K562 (cell line): ENCODE data around the gene KLF13. TPM values are rescaled to one million over a fixed set of nuclear protein-coding genes. Genes with fewer than 3 reads are reported as not detected.

Experiments
- ATAC-seq: fragments of 200-7000 bp; cut with Tn5 transposase; 3 replicates; pipeline ENCODE4 v1.9.1; 2020; ENCODE audit warnings: moderate library complexity
- BruUV-seq: library from RNA; stranded (reverse); fragments of 400-500 nt; replicated peaks from 2 replicates; lab custom pipeline; 2021; lab: Mats Ljungman, UMichigan
- CTCF ChIA-PET: fragments of 300-600 bp; formaldehyde crosslinking; extraction: SDS; loops from one replicate; lab custom pipeline; 2021; ENCODE audit warnings: low intra/inter-chr PET ratio; lab: Yijun Ruan, JAX
- POLR2A ChIA-PET: fragments of 300-600, 350-650 bp; sonication (Branson Sonifier 250); formaldehyde crosslinking; extraction: SDS; loops from one replicate; lab custom pipeline; 2021; ENCODE audit warnings: antibody characterized with exemption, inconsistent platforms; lab: Yijun Ruan, JAX
- DNase-seq, 4 experiments: peaks; one replicate each; pipeline versions ENCODE4 v3.0.0 to v3.0.0-alpha.2; 2011 to 2018; ENCODE audit warnings: low spot score in 3 of 4, mixed read lengths in 3 of 4; ENCODE audit errors: extremely low read depth in 1 of 4
- FAIRE-seq: peaks from 2 replicates; lab custom pipeline; 2011; peaks lifted over from hg19 to GRCh38; lab: Jason Lieb, UNC
- H2AFZ ChIP-seq: 2 replicates; pipeline ENCODE4 v1.6.0; 2011; ENCODE audit warnings: low read depth, low read length, control low read depth, inconsistent platforms
- H3K27ac ChIP-seq: fragments of 200-600 bp; 3 replicates; pipeline ENCODE4 v1.8.0; 2011; ENCODE audit warnings: low read depth, mild to moderate bottlenecking, control low read depth, inconsistent platforms, low read length, moderate library complexity, mixed read lengths; ENCODE audit errors: extremely low read depth
- H3K27me3 ChIP-seq, 2 experiments: fragments of 300-600 bp in 1 of 2; 2 replicates in 1 of 2; 3 replicates in 1 of 2; pipeline versions ENCODE4 v1.6.0 to v1.8.0; 2011; ENCODE audit warnings: inconsistent platforms in 2 of 2, low read length in 2 of 2, mild to moderate bottlenecking in 1 of 2, mixed read lengths in 1 of 2, moderate library complexity in 1 of 2; ENCODE audit not compliant: control insufficient read depth in 2 of 2, insufficient read depth in 2 of 2
- H3K36me3 ChIP-seq: fragments of 300-600 bp; 3 replicates; pipeline ENCODE4 v1.8.0; 2011; ENCODE audit warnings: mild to moderate bottlenecking, low read length, inconsistent platforms; ENCODE audit not compliant: control insufficient read depth, insufficient read depth
- H3K4me1 ChIP-seq, 2 experiments: fragments of 200-600 bp in 1 of 2; replicated peaks in 1 of 2; 2 replicates in 1 of 2; 3 replicates in 1 of 2; pipeline versions ENCODE4 v1.5.1 to v1.8.0; 2011; ENCODE audit warnings: inconsistent platforms in 2 of 2, low read length in 2 of 2, mild to moderate bottlenecking in 1 of 2, mixed read lengths in 1 of 2, moderate library complexity in 1 of 2; ENCODE audit not compliant: control insufficient read depth in 2 of 2, insufficient read depth in 2 of 2
- H3K4me2 ChIP-seq: 2 replicates; pipeline ENCODE4 v1.6.1; 2011; ENCODE audit warnings: low read length, control low read depth, inconsistent platforms, mixed read lengths; ENCODE audit not compliant: insufficient read depth
- H3K4me3 ChIP-seq: fragments of 200-600 bp; sonication (generic), shearing (Covaris generic); 2 replicates; pipeline ENCODE4 v1.5.1; 2016; ENCODE audit warnings: control low read depth, inconsistent platforms
- H3K79me2 ChIP-seq: fragments of 200-600 bp; 3 replicates; pipeline ENCODE4 v1.8.0; 2011; ENCODE audit warnings: low read length, inconsistent platforms; ENCODE audit not compliant: control insufficient read depth, insufficient read depth
- H3K9ac ChIP-seq, 2 experiments: 2 replicates each; pipeline versions ENCODE4 v1.6.0 to v1.6.1; 2011; ENCODE audit warnings: low read depth in 2 of 2, low read length in 2 of 2, control low read depth in 1 of 2, inconsistent platforms in 1 of 2, mild to moderate bottlenecking in 1 of 2, mixed read lengths in 1 of 2; ENCODE audit not compliant: insufficient read depth in 1 of 2
- H3K9me1 ChIP-seq: one replicate; pipeline ENCODE4 v1.6.0; 2011; ENCODE audit warnings: inconsistent platforms, mild to moderate bottlenecking, low read length, moderate library complexity; ENCODE audit not compliant: control insufficient read depth, insufficient read depth
- H3K9me3 ChIP-seq: replicated peaks from 2 replicates; pipeline ENCODE4 v1.5.1; 2011; ENCODE audit warnings: low read depth, low read length, inconsistent platforms; ENCODE audit not compliant: control insufficient read depth, insufficient read depth
- H4K20me1 ChIP-seq: replicated peaks from 2 replicates; pipeline ENCODE4 v1.6.1; 2011; ENCODE audit warnings: low read length, inconsistent platforms, mixed read lengths; ENCODE audit not compliant: control insufficient read depth, insufficient read depth
- AFF4 ChIP-seq: sonication (generic); formaldehyde crosslinking; IDR thresholded peaks from 2 replicates; pipeline ENCODE4 v1.8.0; 2023; ENCODE audit warnings: mild to moderate bottlenecking, missing genetic modification reagents
- CREM ChIP-seq: IDR thresholded peaks from 2 replicates; pipeline ENCODE4 v1.6.1; 2014; ENCODE audit warnings: antibody characterized with exemption, low read depth
- CTCFL ChIP-seq: IDR thresholded peaks from 2 replicates; pipeline ENCODE4 v1.6.1; 2011; ENCODE audit warnings: borderline replicate concordance, low read depth, mild to moderate bottlenecking, moderate library complexity, low read length; ENCODE audit not compliant: insufficient read depth, poor library complexity, severe bottlenecking
- ETV5 ChIP-seq: sonication (generic); formaldehyde crosslinking; IDR thresholded peaks from 2 replicates; pipeline ENCODE4 v1.4.0; 2020; ENCODE audit warnings: low read depth, mild to moderate bottlenecking, missing genetic modification reagents
- GTF2F1 ChIP-seq: IDR thresholded peaks from 2 replicates; pipeline ENCODE4 v1.6.1; 2011; ENCODE audit warnings: low read depth, low read length, improper control_type of control experiment
- MAFK ChIP-seq: IDR thresholded peaks from 2 replicates; pipeline ENCODE4 v1.6.1; 2011; ENCODE audit warnings: low read length, improper control_type of control experiment
- NCOA2 ChIP-seq, 2 experiments: fragments of 450-650 bp; IDR thresholded peaks; 2 replicates each; pipeline ENCODE4 v1.6.1; 2018; ENCODE audit warnings: mild to moderate bottlenecking in 2 of 2, moderate library complexity in 1 of 2; ENCODE audit not compliant: partially characterized antibody in 2 of 2
- RFX7 ChIP-seq: fragments of 250-450 bp; sonication (Bioruptor Pico); IDR thresholded peaks from 2 replicates; pipeline ENCODE4 v1.5.1; 2021; ENCODE audit warnings: mild to moderate bottlenecking
- SMARCA5 ChIP-seq: fragments of 450-650 bp; IDR thresholded peaks from 2 replicates; pipeline ENCODE4 v1.6.1; 2016
- TRIM24 ChIP-seq, 2 experiments: fragments of 450-650 bp; IDR thresholded peaks; 2 replicates each; pipeline ENCODE4 v1.6.1; 2016
- ZBED1 ChIP-seq: IDR thresholded peaks from 2 replicates; pipeline ENCODE4 v1.6.1; 2014
- WGBS: fragments of 100-300 bp; shearing (Covaris generic); methylation state at CpG from one replicate; pipeline ENCODE4 v1.1.6; 2016; ENCODE audit warnings: low coverage, mixed read lengths; ENCODE audit not compliant: insufficient coverage; ENCODE audit errors: missing lambda C conversion rate; 5-methylcytosine and 5-hydroxymethylcytosine counted together
- in situ Hi-C: fragments of 300-500 bp; cut with MboI; formaldehyde crosslinking; loops from 4 replicates; pipeline ENCODE4 v1.15.0; 2018; ENCODE audit warnings: inconsistent platforms, mixed read lengths
- intact Hi-C: fragments of 100-400 bp; cut with micrococcal nuclease; formaldehyde crosslinking; loops from 2 replicates; pipeline ENCODE4 v1.14.2; 2022
- polyA plus RNA-seq, 8 experiments: library from polyadenylated mRNA; depleted of rRNA in 4 of 8; stranded (reverse) in 5 of 8; unstranded in 3 of 8; fragments of >200 nt; fragmentation: Nextera tagmentation in 2 of 8; fragmentation: Illumina TruSeq in 1 of 8; extraction: Ambion mirVana in 2 of 8; extraction: Trizol in 1 of 8; gene quantifications; 2 replicates each; pipeline versions ENCODE4 v1.2.1 to v1.2.3, GENCODE V29; 2011 to 2014; ENCODE audit warnings: inconsistent platforms in 1 of 8, missing spikeins in 1 of 8
- total RNA-seq, 7 experiments: library from RNA; depleted of rRNA in 6 of 7; stranded (reverse); fragments of >200 nt in 6 of 7; fragmentation: Illumina TruSeq in 2 of 7; extraction: Trizol in 2 of 7; gene quantifications; 2 replicates each; pipeline versions ENCODE4 v1.2.1 to v1.2.3, GENCODE V29; 2011 to 2021; ENCODE audit warnings: low replicate concordance in 1 of 7

Gene KLF13
- total and polyA plus RNA-seq, 9 of the 15 experiments (the other 6 are each of a cell fraction or from before 2014, with no cell fraction given), result 1.8 to 10.5 (median 4.8) TPM

GRCh38 chr15:31385736-31386135 is 59.1 kb downstream of the KLF13 start:
- no peaks in the 10 kb centered on the region for H3K9me1 ChIP-seq
- no peak for DNase-seq
- peaks cover 0 to 3% of the 10 kb centered on the region in 2 experiments; a peak in 2 of 5 replicates for H3K27me3 ChIP-seq
- FAIRE-seq, result no peak
- ATAC-seq, result no peak
- 3% methylated on average over 3 of the region's 3 CpGs for WGBS
- H3K9me3 ChIP-seq, result no peaks in the 10 kb centered on the region
- intact Hi-C loops (no loop called here), in situ Hi-C loops (no loop called here)
- no peaks in the 10 kb centered on the region for H4K20me1 ChIP-seq
- H3K4me3 ChIP-seq, result no peak overlapping the region
- H3K27ac ChIP-seq, result no peak overlapping the region
- CTCF ChIA-PET, result no interaction called here
- no peak overlapping the region for H2AFZ ChIP-seq
- H3K4me2 ChIP-seq, result no peak overlapping the region
- peaks cover 0 to 12% of the 10 kb centered on the region in 2 experiments; a peak in 3 of 5 replicates for H3K4me1 ChIP-seq
- POLR2A ChIA-PET, result interaction anchor here (0.7 to 1.5 kb wide), 2 partner anchors 8 to 27 kb away, joined by 3 read pairs; no protein-coding TSS in a partner anchor
- H3K9ac ChIP-seq, result no peak overlapping the region
- no peaks in the 10 kb centered on the region for H3K36me3 ChIP-seq
- BruUV-seq, result no TSS peak
- no peak for TF ChIP-seq TRIM24 (IDR thresholded peaks at IDR 0.05)
- H3K79me2 ChIP-seq, result no peaks in the 10 kb centered on the region

GRCh38 chr15:31387092-31387478 is 60.5 kb downstream of the KLF13 start:
- Histone ChIP-seq H3K36me3 (no peaks in the 10 kb centered on the region), H3K4me2 (no peak overlapping the region), H3K9me3 (no peaks in the 10 kb centered on the region), H3K79me2 (no peaks in the 10 kb centered on the region), H3K9me1 (no peaks in the 10 kb centered on the region), H3K4me3 (no peak overlapping the region), H4K20me1 (no peaks in the 10 kb centered on the region), H3K27me3 (peaks cover 0 to 3% of the 10 kb centered on the region in 2 experiments; a peak in 1 of 5 replicates), H3K4me1 (peaks cover 0 to 13% of the 10 kb centered on the region in 2 experiments; a peak in 4 of 5 replicates), H3K9ac (no peak overlapping the region), H2AFZ (no peak overlapping the region), H3K27ac (no peak overlapping the region)
- POLR2A ChIA-PET, result interaction anchor here (0.6 to 1.5 kb wide), 3 partner anchors 10 to 49 kb away, joined by 3 read pairs; no protein-coding TSS in a partner anchor
- CTCF ChIA-PET, result no interaction called here
- DNase-seq (no peak), FAIRE-seq (no peak), ATAC-seq (no peak)
- intact Hi-C loops, result no loop called here
- 0% methylated on average over 2 of the region's 2 CpGs for WGBS
- in situ Hi-C loops, result no loop called here
- no TSS peak for BruUV-seq
- TF ChIP-seq CTCFL (no peak), NCOA2 (IDR thresholded peaks at IDR 0.05; ENCODE audit: partially characterized antibody in 2 of 2) (no peak), SMARCA5 (no peak), ZBED1 (no peak), RFX7 (CRISPR knock-in tag) (no peak), AFF4 (CRISPR knock-in tag) (no peak), CREM (no peak), MAFK (no peak), GTF2F1 (no peak), ETV5 (no peak)
